Measurements from ENCODE around the gene FAM234A.

FAM234A gene

DNA sequence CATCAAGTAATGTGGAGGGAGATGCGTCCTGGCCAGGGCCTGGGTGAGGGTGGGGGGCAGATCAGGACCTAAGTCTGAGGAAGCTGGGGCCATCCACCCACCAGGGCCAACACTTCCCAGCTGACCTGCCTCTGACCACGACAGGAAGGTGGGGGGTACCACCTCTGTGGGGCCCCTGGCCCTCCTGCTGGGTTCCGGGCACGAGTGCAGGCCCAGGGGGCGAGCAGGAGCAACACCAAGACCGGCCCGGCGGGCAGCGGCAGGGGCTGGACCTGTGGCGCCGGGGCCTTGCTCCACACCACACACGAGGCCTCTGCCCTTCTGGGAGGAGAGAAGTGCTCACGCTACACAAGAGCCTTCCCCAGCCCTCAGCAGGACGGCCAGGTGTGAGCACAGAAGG, 61.7 kb downstream of the FAM234A start:
- no peak for DNase-seq (ENCODE audit: low read depth in 1 of 2, low spot score in 1 of 2)

DNA sequence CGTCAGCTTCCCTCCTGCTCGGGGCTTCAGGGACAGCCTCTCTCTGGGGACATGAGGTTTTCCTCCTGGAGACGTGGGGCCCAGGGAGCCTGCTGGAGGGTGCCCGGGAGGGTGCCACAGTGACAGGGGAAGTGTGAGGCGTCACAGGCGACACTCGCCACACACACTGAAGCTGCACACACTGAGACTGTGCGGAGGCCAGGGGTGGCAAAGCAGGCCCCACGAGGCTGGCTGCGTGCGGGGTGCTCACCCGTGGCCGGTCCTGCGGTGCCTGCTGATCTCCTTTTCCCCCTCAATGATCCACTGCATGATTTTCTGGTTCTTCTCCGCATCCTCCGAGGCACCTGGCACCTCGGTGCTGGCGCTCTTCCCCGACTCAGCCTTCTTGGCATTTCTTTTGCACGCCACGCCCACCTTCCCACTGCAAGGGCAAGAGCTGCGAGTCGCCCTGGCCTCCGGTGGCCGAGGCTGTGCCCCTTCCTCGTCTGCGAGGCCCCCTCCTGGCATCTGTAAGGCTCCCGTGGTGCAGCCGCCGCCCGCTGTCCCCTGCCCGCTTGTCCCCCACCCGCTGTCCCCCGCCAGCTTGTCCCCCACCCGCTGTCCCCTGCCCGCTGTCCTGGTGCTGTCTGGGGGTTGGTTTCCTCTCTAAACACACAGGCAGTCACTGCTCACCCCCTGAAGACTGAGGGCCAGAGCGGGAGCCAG, 62.3 kb downstream of the FAM234A start:
- DNase-seq (ENCODE audit: low read depth in 1 of 2, low spot score in 1 of 2), result no peak

DNA sequence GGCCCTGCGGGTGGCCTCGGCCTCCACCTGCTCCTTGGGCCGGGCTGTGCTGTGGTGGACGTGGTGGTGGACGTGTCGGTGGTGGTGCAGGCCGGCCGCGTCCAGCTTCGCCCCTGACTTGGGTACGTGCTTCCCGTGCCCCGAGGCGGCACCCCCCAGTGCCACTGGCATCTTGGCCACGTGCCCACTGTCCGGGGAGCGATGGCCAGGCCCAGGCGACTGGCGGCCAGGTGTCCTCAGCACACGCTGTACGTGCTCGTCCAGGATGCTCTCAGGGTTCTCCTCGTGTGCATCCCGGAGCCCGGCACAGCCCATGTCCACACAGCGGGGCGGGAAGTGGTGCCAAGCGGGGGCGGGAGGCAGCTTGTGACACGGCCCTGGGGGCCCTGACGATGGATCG, 63.2 kb downstream of the FAM234A start:
- DNase-seq (ENCODE audit: low read depth in 1 of 2, low spot score in 1 of 2), result no peak

DNA sequence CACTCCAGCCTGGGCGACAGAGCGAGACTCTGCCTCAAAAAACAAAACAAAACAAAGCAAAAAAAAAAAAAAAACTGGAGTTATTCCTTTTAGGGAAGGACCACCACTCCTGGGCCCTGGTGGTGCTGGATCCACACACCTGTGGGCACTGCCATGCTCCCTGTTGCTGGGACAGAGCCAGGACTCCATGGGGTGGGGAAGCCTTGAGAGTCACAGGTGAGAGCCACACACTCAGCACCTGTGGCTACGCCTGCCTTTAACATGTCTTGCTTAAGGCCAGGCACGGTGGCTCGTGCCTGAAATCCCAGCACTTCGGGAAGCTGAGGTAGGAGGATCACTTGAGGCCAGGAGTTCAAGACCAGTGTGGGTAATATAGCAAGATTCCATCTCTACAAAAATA, 66.6 kb downstream of the FAM234A start:
- DNase-seq (ENCODE audit: low read depth in 1 of 2, low spot score in 1 of 2), result no peak

DNA sequence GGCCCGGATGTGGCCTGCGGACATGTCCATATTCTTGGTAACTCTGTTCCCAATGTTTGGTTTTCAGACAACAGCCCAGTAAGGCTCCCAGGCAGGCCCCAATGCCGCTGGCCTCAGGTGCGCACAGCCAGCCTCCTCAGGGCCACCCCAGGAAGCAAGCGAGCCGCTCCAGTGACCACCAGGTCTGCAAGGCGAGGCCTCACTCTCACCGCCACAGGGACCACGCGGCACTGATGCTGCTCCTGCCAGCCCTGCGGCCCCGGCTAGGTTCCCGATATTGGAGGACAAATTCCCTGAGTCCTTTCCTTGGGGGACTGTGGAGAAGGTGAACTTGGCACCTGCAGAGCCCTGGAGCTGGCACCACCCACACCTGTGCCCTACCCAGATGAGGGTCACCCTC, 67.3 kb downstream of the FAM234A start:
- DNase-seq (ENCODE audit: low read depth in 1 of 2, low spot score in 1 of 2), result no peak

DNA sequence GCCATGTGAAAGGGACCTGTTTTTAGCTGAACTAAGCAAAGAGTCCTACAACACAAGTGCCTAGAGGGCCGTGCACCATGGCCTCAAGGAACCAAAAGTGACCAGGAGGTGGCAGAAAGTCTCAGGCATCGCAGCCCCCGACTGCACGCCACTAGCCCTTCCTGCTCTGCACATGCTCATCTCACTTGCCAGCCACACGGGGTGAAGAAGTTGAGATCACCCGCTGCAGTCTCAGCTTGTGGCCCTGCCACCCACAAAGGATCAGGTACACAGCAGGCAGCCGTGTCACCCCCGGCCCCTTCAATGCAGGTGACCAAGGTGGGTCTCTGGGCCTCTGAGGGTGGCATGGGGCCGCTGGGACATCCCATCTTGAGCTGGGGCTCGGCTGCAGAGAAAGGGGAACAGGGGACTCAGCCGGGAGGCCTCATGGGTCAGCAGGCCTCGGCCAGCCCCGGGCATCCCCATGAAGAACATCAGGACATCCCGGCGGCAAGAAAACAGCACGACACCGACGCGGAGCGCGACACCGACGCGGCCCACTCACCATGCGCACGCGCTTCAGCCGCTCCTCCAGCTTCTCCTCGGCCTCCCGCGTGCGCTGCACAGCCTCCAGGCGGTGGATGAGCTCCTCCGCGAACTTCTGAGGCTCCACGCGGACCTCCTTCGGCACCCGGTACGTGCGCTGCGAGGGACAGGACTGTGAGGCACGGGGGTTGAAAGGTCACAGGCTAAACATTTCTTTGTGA, 69.3 kb downstream of the FAM234A start:
- no peak for DNase-seq (ENCODE audit: low read depth in 1 of 2, low spot score in 1 of 2)

DNA sequence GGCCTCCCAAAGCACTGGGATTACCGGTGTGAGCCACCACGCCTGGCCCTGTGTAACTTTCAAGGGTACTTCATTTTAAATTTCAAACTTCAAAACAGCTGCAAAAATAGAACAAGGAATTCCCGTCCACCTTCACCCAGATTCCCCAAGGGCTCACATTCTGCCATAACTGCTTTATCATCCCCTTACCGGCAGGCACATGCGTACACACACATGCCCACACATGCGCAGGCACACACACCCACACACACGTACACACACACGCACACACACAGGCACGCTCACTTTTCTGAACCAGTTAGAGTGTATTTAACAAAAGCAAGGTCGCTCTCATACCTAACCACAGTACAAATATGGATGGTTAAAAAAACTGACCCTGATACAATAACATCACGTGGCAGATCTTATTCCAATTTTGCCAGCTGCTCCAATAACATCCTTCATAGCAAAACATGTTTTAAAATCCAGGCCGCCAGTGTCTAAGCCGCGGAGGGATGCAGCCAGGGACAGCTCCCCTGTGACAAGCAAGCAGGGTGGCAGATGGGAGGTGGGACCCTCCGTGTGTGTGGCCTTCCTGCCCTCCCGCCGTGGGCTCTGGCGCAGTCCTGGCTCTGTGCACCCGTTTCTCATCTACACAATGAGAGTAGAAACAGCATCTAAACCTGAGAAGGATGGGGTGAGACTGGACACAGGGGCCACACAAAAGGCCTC, 71.5 kb downstream of the FAM234A start:
- no peak for DNase-seq (ENCODE audit: low read depth in 1 of 2, low spot score in 1 of 2)

DNA sequence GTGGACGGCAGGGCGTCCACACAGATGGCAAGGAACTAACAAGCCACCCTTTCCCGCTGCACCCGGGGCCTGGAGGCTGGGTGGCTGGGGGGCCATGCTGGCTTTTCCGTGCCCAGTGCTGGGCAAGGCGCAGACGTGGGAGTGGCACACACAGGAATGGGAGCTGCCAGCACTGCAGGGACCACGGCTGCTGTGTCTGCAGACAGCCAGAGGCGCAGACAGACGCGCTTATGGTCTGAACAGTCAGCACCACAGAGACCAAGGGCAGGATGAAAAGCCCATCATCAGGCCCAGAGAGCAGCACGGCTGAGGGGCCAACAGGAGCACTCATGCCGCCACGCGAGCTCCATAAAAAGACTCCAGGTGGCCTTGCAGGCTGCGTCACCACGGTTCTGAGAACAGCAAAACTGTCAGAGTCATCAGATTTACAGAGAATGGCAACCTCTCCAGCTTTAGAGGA, 72.3 kb downstream of the FAM234A start:
- DNase-seq (ENCODE audit: low read depth in 1 of 2, low spot score in 1 of 2), result no peak

DNA sequence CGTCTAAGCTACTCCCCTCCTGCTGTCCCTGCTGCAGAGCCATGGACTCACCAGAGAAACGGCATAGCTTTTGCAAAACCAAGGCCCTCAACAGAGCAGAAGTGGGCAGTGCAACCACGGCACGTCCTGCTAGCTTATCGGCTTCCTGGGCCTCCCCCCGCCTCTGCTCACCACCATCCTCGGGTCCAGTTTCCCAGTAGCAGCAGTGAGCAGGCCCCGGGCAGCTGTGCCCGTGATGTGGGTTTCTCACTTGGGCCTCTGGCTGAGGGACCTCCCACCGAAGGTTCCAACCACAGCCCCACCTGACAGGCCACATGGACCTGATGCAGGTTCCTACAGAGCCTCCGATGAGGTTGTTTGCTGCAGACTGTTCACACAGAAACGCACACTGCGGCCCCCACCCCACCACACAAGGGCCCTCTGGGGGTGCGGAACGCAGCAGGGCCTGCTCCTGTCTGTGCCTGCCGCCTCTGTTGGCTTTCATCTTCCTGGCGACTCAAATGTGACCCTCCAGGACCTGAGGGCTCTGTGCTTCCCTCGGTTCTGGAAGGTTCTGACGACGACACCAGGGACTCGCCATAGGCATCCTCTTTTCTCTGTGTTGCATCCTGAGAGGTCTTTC, 73.2 kb downstream of the FAM234A start:
- no peak for DNase-seq (ENCODE audit: low read depth in 1 of 2, low spot score in 1 of 2)

DNA sequence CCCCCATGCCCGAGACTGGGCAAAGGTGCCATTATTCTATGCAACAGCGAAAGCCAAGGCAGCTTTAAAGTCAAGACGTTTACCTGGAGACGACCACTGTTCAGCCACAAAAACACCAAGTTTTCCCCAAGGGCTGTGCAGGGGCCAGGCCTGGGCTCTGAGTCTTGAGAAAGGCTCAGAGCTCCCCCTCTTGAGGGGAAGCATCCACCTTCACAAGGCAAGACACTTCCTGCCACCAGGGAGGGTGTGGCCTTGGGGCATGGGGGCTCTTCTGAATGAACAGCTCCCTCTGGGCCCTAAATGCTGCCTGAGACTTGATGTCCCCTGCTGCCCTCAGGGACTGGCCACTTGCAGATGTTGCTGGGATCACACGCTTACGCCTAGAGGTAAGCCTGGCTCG, 74.9 kb downstream of the FAM234A start:
- no peak for DNase-seq (ENCODE audit: low read depth in 1 of 2, low spot score in 1 of 2)

DNA sequence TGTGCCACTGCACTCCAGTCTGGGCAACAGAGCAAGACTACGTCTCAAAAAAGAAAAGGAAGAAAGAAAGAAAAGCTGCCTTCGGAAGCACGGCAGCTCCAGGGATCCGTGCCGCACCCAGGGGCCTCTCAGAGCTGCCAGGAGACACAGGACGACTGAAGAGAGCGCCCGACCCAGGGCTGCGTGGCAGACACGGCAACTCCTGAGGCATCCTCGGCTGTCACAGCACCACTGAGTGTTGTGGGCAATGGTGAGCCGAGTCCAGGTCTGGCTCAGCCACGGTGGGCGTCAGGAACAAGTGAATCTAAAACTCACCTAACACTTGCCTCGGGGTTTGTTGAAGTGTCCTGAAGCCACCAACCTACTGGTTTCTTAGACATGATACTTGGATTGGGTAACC, 77.1 kb downstream of the FAM234A start:
- no peak for DNase-seq (ENCODE audit: low read depth in 1 of 2, low spot score in 1 of 2)

DNA sequence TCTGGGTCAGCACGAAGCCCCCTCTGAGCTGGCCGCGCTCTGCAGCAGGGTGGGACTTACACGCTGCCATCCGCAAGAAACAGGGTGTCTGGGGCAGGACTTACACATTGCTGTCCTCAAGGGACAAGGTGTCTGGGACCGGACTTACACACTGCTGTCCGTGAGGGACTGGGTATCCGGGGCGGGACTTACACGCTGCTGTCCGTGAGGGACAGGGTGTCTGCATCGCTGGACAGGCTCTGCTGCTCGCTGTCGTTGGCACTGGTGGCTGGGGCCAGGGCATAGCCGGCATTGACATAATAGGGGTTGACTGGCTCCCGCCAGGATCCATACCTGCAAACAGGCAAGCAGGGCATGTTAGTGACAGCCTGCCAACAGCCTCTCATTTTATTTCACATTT, 79.7 kb downstream of the FAM234A start:
- DNase-seq (ENCODE audit: low read depth in 1 of 2, low spot score in 1 of 2), result no peak

DNA sequence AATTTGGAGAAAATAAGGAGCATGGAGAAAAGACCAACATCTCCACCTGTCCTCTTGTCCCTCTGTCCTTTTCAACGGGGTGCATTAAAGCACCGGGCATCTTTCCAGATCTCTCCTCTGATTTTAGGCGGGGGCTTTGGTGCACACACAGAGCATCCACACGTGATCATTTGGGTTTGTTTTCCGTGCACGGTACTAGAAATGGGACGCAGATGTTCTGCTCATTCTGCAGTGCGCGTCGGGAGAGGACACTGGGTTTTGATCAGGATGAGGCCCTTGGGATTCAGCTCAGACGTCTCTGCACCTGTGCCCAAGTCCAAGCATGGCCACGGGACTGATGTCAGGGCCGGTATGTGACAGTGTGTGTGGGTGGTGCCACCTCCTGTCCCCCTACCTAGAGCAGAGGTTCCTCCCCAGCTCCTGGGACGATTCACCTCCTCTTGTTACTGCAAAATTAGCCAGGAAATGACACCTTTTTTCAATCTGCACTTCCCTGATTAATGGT, 80.2 kb downstream of the FAM234A start:
- DNase-seq (ENCODE audit: low read depth in 1 of 2, low spot score in 1 of 2), result no peak

Measured in activated CD4-positive, alpha-beta T cell treated with anti-CD3 and anti-CD28 coated beads, Interleukin-2, amount 50 U/mL, for 24 hours (primary cell).